Vagina (tissue), 2 donors: ENCODE results near the gene SFN.

Experiments used
- CTCF ChIP-seq, 3 experiments: fragments of 450-650 bp in 2 of 3; fragments of 200-600 bp in 1 of 3; sonication (generic) in 1 of 3; IDR thresholded peaks; one replicate each; pipeline ENCODE4 v1.5.1; 2017 to 2019; ENCODE audit warnings: antibody characterized with exemption in 3 of 3, mild to moderate bottlenecking in 2 of 3, moderate library complexity in 2 of 3
- POLR2A ChIP-seq, 2 donors: fragments of 450-650 bp; IDR thresholded peaks; one replicate each; pipeline ENCODE4 v1.6.1; 2017; ENCODE audit warnings: antibody characterized with exemption in 2 of 2, mild to moderate bottlenecking in 2 of 2, moderate library complexity in 2 of 2
- POLR2AphosphoS5 ChIP-seq, 2 donors: sonication (generic); formaldehyde crosslinking; IDR thresholded peaks; one replicate each; pipeline ENCODE4 v1.9.0; 2017; ENCODE audit warnings: antibody characterized with exemption in 2 of 2, mild to moderate bottlenecking in 2 of 2, low read depth in 1 of 2; ENCODE audit not compliant: insufficient read depth in 1 of 2

DNA sequence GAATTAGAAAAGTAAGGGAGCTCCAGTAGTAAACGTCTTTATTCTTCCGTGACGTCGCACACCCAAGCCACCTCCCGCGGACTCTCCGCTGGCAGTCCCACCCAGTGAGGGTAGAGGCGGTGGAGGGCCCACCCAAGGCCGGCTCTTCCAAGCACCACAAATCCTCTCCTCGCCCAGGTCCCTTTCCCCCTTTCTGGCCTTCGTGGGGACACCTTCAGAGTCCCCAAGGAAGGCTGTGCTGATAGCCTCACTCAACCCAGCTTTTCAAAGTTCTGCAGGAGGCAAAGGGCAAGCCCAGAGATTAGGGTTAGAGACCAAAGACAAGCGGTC, 27.5 kb downstream of the SFN start:
- TF ChIP-seq CTCF (IDR thresholded peaks at IDR 0.05) (no peak), POLR2A (IDR thresholded peaks at IDR 0.05) (no peak), POLR2AphosphoS5 (IDR thresholded peaks at IDR 0.05; ENCODE audit: insufficient read depth in 1 of 2, low read depth in 1 of 2) (no peak)
